Stimulated activated CD4-positive, alpha-beta T cell treated with anti-CD3 and anti-CD28 coated beads, Interleukin-4, amount 100 ng/mL, for 4 hours (primary cell): ENCODE measurements around the gene CCDC88B.
A peak's percentile ranks its signal among the peaks of the same experiment; 100 is the strongest.

Experiments used
- DNase-seq, 2 experiments: peaks; one replicate each; pipeline ENCODE4 v3.0.0-alpha.2; 2020

The CCDC88B gene

GRCh38 chr11:64343767-64344559 is 4.0 kb downstream of the CCDC88B start:
- no peak for DNase-seq

DNA sequence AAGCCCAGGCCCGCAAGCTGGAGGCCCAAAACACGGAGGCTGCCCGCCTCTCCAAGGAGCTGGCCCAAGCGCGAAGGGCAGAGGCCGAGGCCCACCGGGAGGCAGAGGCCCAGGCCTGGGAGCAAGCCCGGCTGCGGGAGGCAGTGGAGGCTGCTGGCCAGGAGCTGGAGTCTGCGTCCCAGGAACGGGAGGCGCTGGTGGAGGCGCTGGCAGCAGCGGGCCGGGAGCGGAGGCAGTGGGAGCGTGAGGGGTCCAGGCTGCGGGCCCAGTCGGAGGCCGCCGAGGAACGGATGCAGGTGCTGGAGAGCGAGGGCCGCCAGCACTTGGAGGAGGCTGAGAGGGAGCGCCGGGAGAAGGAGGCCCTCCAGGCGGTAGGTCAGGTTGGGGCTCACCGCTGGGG is 4.8 kb downstream of the CCDC88B start:
- no peak for DNase-seq

DNA sequence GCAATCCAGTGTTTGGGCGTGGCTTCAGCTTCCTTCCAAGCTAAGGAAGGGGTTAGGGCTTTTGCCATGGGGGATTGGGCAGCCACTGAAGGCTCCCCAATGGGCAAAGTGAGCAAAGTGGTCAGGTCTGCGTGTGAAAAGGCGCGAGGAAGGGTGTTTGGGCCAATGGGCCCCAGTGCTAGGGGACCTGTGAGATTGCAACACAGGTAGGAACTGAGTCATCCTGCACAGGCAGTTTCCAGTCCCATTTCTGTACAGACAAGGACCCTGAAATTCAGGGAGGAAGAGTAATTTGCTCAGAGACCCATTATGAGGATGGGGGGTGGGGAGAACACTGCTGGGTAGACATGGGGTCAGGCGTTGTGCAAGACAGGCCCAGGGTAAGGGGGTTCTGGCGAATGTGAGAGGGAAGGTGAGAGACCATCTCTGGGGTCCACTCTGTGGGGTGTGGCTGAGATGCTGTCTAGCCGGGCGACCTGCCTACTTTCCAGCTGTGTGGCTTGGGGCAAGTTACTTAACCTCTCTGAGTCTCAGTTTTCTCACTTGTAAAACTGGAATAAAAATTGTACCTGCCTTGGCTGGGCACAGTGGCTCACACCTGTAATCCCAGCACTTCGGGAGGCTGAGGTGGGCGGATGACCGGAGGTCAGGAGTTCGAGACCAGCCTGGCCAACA is 7.3 kb downstream of the CCDC88B start:
- DNase-seq: no peak

DNA sequence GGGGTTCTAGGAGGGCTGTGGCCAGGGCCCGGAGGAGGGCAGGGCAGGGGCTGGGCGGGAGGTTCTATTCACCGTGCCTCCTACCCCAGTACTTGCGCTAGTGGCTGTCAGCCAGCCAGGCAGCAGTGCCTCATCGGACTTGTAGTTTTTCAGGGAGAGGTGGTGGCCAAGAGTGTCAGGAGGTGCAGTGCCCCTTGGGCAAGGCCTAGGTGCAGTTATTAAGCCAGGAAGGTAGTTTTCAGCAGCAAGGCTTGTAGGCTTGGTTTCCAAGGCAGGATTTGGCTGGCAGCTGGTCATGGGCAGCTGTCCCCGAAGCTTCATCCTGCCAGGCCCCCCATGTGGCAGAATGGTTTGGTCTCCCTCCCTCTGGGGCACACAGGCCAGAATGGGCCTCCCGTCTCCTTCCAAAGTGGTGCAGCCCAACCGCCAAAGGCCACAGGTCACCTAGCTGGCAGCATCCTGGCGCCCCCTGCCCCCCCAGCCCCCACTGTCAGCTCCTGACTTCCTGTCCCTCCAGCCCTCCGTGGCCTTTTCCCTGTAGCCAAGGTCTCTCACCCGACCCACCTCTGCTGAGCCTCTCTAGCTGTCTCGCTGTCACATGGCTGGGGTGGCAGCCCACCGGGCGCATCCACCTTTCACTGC is 8.5 kb downstream of the CCDC88B start:
- no peak for DNase-seq

DNA sequence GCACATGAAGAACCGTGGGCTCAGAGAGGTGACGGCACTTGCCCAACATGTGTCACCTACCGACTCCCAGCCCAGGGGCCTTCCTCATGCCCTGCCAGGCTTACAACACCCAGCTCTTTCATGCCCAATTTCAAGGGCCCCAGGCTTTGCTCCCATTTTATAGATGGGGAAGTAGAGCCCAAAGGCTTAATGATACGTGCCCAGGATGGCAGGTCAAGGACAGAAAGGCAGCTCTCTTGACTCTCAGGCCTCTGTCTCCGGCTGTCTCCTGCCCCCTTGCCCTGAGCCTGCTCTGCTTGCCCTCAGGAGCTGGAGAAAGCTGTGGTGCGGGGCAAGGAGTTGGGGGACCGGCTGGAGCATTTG is 9.0 kb downstream of the CCDC88B start:
- DNase-seq: no peak

DNA sequence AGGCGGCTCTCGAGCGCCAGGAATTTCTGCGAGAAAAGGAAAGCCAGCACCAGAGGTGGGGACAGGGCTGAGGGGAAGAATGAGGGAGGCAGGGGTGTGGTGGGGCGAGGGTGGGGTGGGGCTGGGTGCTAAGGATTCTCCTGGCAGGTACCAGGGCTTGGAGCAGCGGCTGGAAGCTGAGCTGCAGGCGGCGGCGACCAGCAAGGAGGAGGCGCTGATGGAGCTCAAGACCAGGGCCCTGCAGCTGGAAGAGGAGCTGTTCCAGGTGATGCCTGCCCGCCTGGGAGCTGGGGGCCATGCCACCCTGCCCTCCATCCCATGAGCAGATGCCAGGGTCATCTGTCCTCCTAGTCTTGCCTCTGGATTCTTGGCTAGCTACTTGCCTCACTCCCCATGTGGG is 9.4 kb downstream of the CCDC88B start:
- DNase-seq: no peak

GRCh38 chr11:64351136-64351631 is 11.2 kb downstream of the CCDC88B start:
- DNase-seq: no peak

- no peak for DNase-seq
Measured at GRCh38 chr11:64352099-64352994, 12.3 kb downstream of the CCDC88B start.

- DNase-seq: no peak
Measured at GRCh38 chr11:64352995-64353714, 13.2 kb downstream of the CCDC88B start.

- no peak for DNase-seq
Measured at GRCh38 chr11:64353715-64354506, 13.9 kb downstream of the CCDC88B start.

GRCh38 chr11:64355078-64355940 is 15.3 kb downstream of the CCDC88B start:
- DNase-seq: peak; percentile 36 to 46

DNA sequence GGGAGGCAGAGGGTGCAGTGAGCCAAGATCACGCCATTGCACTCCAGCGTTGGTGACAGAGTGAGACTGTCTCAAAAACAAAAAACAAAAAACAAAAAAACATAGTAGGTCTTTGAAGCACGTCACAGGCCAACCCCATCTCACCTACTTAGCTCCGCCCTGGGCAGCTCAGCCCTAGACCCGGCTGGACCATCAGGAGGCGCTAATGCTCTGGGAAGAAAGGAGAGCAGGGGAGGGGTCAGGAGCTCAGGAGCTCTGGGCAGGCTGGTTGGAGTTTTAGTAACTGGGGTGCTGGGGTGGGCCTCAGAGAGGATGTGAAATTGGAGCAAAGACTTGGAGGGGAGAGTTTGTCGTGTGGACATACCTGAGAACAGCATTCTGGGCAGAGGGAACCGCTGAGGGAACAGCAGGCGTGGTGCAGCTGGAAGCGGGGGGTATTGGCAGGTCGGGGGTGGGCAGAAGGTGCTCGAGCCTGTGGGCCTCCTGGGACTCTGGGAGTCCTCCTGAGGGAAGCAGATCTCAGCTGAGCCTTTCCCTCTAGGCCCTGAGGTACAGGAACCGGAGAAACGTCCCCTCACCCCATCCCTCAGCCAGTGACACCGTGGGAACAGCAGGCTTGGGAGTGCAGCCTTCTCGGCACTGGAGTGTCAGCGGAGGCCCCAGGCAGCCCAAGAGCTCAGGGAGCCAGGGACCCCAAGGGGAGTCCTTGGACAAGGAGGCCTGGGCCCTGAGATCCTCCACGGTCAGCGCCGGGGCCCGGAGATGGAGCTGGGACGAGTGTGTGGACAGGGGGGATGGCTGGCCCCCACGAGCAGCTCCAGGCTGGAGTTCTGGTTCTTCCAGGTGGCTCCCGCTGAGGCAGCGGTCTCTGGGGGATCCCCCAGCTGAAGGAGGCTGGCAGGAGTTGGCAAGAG is 16.8 kb downstream of the CCDC88B start:
- no peak for DNase-seq

- no peak for DNase-seq
Measured at GRCh38 chr11:64357446-64357845, 17.4 kb downstream of the CCDC88B start.

DNA sequence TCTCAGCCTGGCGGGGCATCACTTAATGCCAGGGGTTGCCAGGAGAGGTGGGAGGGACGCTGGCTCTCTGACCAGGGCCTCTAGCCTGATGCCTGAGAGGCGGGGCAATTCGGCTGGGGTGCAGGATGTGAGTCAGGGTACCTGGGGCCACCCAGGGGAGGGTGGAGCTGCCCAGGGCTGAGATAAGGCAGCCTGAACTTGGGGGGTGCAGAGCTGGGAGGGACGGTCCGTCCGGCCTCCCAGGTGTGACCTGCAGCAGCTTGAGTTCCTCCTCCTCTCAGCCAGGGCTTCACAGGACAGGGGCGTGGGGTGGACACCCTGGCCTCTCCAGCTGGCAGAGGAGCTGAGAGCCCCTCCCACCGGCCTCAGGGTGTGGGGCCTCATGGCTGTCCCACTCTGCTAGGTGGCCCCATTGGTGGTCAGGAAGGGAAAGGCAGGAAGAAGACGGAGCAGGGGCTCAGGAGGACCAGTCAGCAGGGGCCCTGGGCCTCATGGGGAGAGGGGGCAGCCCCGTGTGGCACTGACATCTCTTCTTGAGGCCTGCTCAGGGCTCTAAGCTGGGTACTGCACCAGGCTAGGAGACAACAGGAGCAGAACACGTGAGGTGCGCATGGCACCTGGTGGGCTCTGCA is 18.0 kb downstream of the CCDC88B start:
- DNase-seq: no peak

DNA sequence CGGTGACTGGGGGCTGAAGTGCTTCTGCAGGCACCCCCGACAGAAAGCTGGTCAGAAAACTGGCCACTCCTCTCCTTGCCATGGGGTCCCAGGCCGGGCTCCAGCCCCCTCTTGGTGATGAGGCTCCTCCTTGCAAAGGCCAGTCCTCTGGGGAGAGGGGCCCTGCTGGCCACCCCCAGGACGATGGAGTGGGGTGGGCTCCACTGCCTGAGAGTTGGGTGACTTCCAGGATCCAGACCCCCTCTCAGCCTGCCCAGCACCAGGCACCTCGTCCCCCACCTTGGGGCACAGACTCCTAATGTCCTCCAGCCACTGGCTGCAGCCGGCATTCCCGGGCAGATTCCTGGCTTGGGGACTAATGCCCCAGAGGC is 18.5 kb downstream of the CCDC88B start:
- no peak for DNase-seq

DNA sequence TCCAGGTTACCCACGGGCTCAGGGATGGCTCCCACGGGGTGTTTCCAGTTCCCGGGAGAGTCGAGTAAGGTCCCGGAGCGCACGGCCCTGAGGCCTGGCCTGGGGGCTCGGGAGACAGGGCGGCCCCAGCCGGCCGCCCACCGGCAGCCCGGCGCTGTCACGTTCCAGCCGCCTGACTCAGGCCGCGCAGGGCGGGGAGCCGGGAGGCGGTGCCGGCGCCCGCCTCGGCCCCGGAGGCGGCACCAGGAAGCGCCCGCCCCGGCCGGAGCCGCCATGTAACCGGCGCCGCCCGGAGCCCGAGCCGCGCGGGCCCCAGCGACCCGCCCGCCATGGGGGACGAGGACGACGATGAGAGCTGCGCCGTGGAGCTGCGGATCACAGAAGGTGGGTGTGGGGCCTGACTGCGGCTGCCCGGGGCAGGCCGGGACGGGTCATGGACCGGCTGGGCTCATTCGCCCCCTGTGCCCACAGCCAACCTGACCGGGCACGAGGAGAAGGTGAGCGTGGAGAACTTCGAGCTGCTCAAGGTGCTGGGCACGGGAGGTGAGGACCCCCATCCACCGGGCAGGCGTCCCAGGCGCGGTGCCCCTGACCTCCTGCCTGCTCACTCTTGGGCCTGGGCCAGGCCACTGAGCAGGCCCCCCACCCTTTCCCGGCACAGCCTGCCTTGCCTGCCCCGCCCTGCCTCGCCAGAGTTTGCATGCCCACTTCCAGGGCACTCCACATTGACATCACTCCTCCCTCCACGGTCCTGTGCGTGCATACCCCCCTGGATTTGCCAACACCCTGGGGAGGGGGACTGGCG is 19.1 kb downstream of the CCDC88B start, which contains the start of gene RPS6KA4:
RPS6KA4 (plus strand) TSS at position 256 of the 805 bp plus-strand sequence; CDS start at position 330, 74 bp downstream.
- DNase-seq: peak; percentile 48 to 64

GRCh38 chr11:64359712-64360445 is 19.9 kb downstream of the CCDC88B start:
- DNase-seq: no peak
